GM18873 (cell line): ENCODE data around the gene ADAMTSL1.

ENCODE experiments used
- ATAC-seq: cut with Tn5 transposase; IDR thresholded peaks from one replicate; pipeline ENCODE4 v1.9.1; 2021; ENCODE audit warnings: mild to moderate bottlenecking, moderate library complexity, moderate number of reproducible peaks; ENCODE audit not compliant: unreplicated experiment, low FRiP score

The ADAMTSL1 gene

DNA sequence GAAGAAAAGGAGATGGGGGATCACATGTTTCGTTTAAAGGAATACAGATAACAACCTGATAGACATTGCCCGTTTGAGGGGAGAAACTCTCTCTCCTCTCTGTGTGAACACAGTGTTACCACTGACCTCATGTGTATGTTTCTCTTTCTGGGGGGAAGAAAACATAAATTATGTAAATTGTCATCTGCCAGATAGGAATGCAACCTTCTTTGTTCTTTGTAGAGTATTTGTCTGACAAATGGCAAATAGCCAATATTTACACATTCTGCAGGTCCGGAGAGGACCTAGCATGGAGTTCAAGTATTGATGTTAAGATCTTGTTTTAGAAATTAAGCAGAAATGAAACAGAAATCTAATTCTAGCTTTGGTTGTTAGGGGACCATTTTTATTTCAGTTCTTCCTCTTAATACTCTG, 282.8 kb downstream of the ADAMTSL1 start:
- ATAC-seq: no peak

DNA sequence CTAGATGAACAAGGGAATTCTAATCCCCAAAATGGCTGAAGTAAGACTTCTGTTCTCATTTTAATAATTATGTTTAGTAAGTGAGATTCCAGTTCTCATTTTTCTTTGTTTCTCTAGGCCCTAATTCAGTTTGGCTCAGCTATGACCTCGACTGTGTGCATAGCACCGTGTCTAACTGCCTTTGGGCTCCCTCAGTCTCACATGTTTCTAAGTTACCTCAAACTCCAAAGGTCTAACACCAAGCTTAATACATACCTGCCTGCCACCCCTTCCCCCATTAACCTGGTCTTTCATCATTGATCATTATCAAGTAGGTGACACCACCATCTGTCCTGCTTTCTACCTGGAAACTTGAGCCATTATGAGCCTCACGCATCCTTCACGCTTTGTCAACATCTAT, 285.9 kb downstream of the ADAMTSL1 start:
- no peak for ATAC-seq

DNA sequence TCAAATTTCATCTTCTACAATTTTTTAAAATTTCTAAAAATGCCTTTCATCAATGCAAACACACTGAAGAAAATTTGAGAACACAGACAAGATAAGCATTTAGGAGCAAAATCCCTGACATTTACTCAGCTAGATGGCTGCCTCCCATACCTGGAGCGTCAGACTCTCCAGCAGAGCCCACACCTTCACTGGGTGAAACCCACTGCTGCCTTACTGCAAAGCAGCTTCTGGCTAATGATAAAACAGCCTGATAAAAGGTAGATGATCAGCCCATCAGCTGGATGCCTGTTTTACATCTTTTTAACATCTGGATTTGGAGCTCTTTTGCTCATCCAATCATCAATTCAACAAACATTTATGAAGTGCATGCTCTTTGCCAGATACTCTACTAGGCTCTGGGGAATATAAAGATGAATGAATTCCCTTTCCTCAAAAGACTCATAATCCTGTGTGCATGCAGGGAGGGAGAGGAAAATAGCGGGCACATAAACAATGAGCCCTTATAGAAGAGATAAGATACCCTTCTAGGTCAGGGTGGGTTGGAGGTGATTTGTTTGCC, 287.9 kb downstream of the ADAMTSL1 start:
- no peak for ATAC-seq

DNA sequence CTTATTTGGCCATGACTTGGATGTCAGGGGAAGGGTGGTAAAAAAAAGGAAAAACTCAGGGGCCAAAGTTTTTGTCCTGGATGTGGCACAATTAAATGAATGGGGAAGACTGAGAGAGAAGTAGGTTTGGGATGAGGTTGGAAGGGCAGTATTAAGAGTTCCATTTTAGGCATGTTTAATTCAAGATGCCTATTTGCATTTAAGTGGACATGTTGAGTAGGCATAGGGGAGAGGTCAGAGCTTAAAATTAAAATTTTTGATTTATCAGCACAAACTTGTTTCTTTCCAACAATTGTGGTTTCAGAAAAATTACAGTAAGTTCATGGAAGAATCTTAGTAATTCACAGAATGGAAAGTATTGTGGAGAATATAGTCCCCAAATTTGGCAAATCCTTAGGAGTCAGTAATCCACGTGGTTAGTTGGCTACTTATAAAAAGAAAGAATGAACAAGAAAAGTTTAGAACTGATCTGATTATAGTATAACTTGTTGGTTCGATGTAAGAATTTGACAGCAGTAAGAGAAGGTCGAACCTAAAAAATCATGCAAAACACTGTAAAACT, 293.1 kb downstream of the ADAMTSL1 start:
- no peak for ATAC-seq

DNA sequence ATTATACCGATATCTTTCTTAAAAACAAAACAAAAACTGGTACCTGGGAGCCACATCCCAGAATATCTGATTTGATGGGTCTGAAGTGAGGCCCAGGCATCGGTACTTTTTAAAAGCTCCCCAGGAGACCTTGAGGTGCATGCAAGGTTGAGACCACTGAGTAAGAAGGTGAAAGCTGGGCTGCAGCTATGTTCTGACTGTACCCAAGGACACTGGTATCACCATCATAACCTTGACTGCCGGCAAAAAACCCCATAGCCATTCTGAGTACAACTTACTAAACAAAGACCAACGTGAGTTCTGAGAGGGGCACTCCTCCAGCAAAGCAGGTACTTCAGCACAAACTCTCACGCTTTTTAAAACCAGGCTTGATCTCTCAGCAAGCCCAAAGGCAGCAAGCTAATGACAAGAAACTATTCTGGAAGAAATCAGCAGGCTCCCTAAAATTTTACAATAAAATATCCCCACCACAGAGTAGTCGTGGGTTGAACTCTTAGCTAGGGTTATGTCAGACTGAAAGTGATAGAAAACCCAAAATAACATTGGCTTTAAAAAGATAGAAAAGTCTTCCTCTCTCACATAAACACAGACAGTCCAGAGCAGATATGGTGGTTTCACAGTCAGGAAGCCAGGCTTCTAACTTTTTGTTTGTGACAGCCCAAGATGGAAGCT, 295.1 kb downstream of the ADAMTSL1 start:
- ATAC-seq: peak; percentile 94

DNA sequence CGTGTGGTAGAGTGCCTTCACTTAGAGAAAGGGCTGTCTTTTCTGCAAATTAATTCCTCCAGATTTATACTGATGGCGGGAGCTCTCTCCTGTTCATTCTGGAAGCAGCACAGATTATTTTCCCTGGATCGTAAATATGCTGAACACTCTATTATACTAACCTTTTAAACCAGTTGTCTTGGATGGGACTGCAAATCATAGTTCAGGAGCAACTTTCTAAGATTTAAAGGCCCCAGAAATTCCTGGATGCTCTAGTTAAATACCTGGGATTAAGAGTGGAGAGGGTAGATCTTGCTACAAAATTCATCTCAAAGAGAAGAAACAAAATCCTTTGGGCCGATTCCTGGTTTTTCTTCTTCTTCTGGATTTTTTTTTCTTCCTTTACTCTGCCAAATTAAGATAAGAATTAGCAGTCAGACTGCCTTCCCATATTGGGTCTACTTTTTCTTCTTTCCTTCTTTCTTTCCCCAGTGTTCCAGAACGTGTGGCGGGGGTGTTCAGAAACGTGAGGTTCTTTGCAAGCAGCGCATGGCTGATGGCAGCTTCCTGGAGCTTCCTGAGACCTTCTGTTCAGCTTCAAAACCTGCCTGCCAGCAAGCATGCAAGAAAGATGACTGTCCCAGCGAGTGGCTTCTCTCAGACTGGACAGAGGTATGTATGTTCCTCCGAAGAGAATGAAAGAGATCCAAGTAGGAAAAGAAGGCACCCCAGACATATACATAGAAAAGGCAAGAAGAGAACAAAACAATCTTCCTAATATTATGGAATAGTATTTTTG, 296.4 kb downstream of the ADAMTSL1 start:
- ATAC-seq: no peak

DNA sequence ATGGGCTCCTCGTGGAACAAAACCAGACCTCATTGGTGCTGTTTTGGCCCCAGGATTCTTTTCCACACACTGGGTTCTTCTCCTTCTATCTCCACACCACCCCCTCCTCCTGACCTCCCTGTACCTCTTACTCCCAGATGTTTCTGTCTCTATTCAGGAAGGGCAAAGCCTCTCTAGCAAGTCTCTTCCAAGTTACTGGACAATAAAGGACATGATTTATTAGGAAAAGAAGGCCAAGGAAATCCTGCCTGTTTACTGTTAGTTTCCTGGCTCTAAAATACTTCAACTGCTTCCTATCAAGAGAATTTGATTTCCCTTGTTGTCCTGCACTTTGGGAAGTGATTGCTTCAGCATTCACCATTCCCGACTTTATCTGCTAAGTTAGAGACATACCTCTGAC, 297.1 kb downstream of the ADAMTSL1 start:
- no peak for ATAC-seq

DNA sequence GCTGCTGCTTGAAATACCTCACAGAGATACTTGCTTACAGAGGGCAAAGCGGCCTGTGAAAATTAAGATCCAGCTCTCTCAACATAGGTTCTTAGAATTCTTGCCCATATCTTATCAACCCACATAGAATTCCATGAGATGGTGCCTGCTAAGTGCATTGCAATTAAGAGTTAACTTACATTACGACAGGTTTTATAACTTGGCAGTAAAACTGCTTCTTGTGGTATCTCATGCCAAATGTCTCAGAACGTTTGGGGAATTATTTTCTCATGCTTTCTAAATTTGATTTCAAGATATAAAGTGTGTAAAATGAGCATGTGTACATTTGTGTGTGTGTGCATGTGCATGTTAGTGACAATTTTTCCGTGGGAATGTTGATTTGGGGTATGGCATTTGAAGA, 297.8 kb downstream of the ADAMTSL1 start:
- no peak for ATAC-seq

DNA sequence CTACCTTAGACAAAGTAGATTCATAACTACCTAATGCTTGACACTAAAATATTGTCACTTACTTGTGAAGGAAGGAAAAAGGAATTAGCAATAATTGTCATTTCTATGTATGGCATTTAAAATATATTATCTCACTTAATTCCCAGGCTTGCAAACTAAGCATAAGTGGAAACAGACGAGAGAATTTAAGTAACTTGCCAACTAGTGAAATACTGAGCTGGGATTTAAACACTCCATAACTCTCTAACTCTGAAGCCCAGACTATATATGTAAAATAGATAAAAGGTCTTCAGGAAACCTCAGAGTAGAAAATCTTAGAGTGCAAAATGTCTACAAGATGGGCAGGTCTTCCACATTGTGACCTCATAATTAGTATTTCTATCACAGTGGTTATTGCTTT, 301.3 kb downstream of the ADAMTSL1 start:
- ATAC-seq: no peak

DNA sequence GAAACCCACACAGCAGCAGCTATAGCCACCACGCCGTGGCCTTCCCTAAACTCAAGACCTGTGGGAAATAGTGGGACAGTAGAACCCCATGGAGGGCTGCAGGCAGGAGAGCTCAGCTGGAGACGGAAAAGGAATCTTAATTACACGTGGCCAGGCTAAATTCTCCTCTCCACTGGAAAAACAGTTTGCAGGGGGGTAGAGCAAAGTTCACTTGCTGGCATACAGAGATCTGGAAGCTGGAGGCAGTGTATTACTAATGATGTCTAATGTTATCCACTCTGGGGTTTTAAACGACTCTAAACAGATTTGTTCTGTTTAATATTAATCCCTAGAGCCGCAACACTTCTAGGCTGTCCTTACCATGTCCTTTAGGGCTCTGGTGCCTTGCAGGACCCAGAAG, 302.0 kb downstream of the ADAMTSL1 start:
- ATAC-seq: no peak

DNA sequence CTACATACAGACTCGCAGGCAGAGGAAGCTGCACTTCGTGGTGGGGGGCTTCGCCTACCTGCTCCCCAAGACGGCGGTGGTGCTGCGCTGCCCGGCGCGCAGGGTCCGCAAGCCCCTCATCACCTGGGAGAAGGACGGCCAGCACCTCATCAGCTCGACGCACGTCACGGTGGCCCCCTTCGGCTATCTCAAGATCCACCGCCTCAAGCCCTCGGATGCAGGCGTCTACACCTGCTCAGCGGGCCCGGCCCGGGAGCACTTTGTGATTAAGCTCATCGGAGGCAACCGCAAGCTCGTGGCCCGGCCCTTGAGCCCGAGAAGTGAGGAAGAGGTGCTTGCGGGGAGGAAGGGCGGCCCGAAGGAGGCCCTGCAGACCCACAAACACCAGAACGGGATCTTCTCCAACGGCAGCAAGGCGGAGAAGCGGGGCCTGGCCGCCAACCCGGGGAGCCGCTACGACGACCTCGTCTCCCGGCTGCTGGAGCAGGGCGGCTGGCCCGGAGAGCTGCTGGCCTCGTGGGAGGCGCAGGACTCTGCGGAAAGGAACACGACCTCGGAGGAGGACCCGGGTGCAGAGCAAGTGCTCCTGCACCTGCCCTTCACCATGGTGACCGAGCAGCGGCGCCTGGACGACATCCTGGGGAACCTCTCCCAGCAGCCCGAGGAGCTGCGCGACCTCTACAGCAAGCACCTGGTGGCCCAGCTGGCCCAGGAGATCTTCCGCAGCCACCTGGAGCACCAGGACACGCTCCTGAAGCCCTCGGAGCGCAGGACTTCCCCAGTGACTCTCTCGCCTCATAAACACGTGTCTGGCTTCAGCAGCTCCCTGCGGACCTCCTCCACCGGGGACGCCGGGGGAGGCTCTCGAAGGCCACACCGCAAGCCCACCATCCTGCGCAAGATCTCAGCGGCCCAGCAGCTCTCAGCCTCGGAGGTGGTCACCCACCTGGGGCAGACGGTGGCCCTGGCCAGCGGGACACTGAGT, 303.2 kb downstream of the ADAMTSL1 start:
- no peak for ATAC-seq

DNA sequence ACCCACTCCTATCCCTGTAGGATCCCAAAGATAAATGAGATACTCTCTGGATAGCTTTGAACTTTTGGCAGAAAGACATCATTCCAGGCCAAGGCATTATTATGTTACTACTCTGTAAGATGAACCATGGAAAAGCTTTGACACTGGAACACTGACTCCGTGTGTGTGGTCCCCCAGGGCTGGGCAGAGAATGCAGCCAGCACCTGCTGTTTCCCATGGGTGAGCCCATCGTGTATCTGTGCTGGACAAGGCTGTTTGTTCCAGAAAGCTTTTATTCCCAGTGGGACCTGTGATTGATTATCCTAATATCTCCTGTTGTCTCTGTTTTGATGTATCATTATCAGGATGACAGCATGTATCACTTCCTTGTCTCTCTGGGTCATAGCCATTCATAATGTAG, 304.2 kb downstream of the ADAMTSL1 start:
- no peak for ATAC-seq

DNA sequence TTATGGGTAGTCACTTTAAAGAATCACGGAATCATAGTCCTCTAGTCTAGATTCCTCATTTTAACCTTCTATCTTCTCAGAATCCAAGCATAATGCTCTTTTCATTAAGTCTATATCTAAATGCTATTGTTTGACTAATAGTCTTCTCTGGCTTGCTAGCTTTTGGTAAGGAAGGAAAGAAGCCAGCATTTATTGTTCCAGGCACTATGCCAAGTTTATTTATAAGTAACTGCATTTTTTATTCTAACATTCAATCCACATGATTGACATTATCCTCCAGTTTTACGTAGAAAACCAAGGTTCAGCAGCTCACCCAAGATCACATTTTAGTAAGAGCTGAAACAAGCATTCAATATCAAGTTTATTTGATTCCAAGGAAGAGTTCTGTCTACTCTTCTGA, 304.9 kb downstream of the ADAMTSL1 start:
- ATAC-seq: no peak

DNA sequence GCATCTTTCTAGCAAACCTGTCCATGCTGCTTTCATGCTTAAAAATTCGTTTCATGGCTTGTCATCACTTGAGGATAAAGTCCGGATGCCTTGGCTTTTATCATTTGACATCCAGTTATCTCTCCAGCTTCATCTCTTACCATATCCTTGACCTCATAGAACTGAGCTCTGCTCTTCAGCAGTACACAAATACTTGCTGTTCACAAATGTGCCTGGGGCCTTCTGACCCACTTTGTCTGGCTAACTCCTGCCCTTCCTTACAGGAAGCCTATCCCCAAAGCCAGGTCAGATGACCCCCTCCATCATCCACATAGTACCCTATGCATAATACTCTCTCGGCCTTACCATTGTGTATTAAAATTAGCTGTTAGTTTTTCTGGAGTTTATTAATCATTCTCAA, 310.0 kb downstream of the ADAMTSL1 start:
- ATAC-seq: no peak

DNA sequence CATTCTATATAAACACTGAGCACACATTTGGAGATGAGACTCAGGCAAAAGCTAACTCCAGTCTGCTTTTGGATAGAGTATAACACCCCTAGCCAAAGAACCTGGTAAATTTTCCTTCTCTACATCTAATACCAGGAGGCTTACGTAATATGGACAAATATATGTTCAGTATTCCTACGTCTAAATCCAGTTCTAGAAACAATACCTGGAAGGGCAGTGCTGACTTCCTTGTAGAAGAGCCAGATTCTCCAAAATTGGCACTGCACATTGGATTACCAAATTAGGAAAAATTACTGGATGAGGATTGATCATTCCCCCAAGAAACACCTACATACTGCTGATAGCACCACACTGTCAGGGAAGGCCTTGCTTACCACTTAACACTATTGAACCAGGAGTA, 311.7 kb downstream of the ADAMTSL1 start:
- no peak for ATAC-seq

DNA sequence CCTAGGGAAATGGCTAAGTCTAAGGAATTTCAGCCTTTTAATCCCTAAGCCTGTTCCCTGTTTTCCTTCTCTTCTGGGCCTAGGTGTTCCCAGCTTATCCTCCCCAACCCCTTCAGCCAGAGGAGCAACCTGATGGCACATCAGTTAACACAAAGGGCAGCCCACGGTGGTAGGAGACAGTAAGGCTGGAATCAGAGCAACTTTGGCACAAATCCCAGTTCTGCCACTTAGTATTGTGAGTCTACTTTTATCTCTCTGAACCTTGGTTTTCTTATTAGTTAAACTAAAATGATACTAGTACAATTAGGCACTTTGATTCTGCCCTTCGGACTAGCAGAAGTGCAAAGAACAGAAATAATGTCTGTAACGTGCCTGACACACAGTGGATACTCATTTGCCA, 312.2 kb downstream of the ADAMTSL1 start:
- no peak for ATAC-seq

DNA sequence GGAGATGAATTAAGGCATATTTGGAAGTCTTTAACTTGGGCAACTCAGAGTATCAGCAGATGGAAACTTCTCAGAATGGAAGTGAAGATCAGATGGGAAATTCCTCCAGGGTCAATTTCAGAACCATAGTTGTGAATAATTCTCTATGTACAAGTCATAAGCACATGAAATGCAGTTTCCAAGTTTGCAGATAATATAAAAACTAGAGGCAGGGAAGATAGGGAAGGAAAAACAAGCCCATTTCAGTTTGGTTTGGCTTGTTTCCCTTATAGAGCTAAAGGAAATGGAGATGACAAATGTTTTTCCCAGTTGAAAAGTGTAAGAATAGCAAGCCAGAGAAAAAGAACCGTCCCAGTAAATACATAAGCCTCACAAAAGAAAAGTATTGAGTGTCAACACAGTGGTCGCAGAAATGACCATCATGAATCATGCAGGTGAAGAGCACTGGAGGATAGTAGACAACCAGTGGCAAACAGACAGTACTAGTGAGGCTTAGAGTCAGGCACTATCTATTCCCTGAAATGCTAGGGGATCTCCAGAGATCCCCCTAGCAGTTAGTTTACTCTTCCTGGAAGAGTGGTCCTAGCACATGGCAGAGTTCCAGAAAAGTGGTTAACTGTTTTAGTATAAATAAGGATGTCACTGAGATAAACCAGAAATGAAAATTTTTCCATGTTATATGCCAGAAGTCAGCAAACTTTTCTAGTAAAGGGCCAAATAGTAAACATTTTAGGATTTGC, 313.1 kb downstream of the ADAMTSL1 start:
- no peak for ATAC-seq

DNA sequence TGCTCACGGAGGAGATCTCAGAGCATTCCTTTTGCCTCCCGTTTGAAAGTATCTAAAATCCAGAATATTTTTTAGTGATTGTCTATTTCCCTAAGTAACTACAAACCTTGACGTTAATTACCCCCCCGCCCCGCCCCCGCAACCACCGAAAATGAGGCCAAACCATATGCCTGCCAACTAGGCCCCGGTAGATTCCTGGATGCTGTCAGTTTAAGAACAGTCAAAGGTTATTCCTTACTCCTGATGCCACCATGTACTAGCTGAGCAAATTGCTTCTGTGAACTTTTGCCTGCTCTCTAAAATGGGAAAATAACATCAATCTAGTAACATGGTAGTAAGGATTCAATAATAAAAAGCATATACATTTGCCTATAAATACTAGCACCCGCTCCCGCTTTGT, 314.3 kb downstream of the ADAMTSL1 start:
- ATAC-seq: no peak

DNA sequence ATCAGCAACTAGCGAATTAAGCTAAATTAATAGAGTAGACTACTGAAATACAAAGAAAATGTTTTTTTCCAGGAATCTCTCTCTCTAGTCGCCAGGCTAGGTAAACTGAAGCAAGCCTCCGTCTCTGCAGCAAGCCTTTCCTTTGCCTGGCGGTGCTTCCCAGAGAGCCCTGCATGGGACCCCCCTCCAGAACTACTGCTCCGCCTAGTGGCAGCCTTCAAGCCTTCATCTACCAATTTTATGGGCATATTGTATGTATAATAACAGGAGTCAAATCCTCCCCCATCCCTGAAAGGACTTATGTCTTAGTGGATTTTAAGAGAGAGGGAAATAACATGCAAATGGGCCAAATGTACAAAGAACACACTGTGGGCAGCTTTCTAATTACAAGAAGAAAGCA, 317.1 kb downstream of the ADAMTSL1 start:
- ATAC-seq: no peak

DNA sequence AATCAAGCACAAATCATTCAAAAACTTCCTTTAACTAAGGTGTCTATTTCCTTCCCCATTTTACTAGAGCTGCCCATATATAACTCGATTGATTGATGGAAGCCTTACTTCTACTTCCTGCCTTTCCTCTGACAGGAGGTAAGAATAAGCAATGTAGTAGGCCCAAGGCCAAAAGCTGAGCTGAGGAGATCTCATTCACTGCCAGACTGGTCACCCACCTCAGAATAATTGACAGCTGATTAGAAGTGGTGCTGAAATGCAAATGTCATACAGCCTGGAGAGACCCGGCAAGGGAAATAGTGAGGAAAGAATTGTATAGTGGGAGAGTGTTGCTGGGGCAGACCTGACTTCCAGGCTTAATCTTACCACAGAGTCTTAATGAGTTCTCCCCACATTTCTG, 319.2 kb downstream of the ADAMTSL1 start:
- ATAC-seq: no peak
